ENCODE measurements around the gene ZNF653.
A peak's percentile ranks its signal among the peaks of the same experiment; 100 is the strongest.
"Not testable (repeated sequence)": the region's sequence is repeated elsewhere in the genome, so short reads cannot be mapped to it uniquely, and the experiment has no call there.

The ZNF653 gene

GRCh38 chr19:11481534-11482383 is 23.9 kb downstream of the ZNF653 start:
- peak; percentile 90 for DNase-seq

GRCh38 chr19:11480715-11481533 is 24.7 kb downstream of the ZNF653 start, which contains the start of gene ELAVL3:
Gene ELAVL3, minus strand, starts transcription at chr19:11481046. Its CDS starts 438 bp downstream, at chr19:11480608.
- DNase-seq: no peak

- no peak for DNase-seq
Measured at GRCh38 chr19:11479898-11480714, 25.5 kb downstream of the ZNF653 start.

- peak; percentile 19 for DNase-seq
Measured at GRCh38 chr19:11479090-11479897, 26.3 kb downstream of the ZNF653 start.

GRCh38 chr19:11478167-11479089 is 27.2 kb downstream of the ZNF653 start:
- no peak for DNase-seq

GRCh38 chr19:11475861-11476260 is 29.8 kb downstream of the ZNF653 start:
- no peak for DNase-seq

GRCh38 chr19:11475343-11475742 is 30.3 kb downstream of the ZNF653 start:
- DNase-seq: not testable (repeated sequence)

- no peak for DNase-seq
Measured at GRCh38 chr19:11473725-11474124, 31.9 kb downstream of the ZNF653 start.

GRCh38 chr19:11468266-11468845 is 37.3 kb downstream of the ZNF653 start:
- DNase-seq: not testable (repeated sequence)

GRCh38 chr19:11465600-11465999 is 40.0 kb downstream of the ZNF653 start:
- DNase-seq: no peak

- no peak for DNase-seq
Measured at GRCh38 chr19:11464333-11465265, 41.0 kb downstream of the ZNF653 start.

GRCh38 chr19:11463391-11463790 is 42.2 kb downstream of the ZNF653 start:
- no peak for DNase-seq

GRCh38 chr19:11461453-11461852 is 44.2 kb downstream of the ZNF653 start:
- no peak for DNase-seq

GRCh38 chr19:11460207-11460606 is 45.4 kb downstream of the ZNF653 start:
- no peak for DNase-seq

GRCh38 chr19:11458912-11459311 is 46.7 kb downstream of the ZNF653 start:
- DNase-seq: not testable (repeated sequence)

GRCh38 chr19:11458236-11458900 is 47.3 kb downstream of the ZNF653 start:
- DNase-seq: no peak

GRCh38 chr19:11457831-11458230 is 47.8 kb downstream of the ZNF653 start:
- DNase-seq: no peak

- no peak for DNase-seq
Measured at GRCh38 chr19:11457115-11457514, 48.5 kb downstream of the ZNF653 start.
